IMR-90 (cell line): ENCODE data around the gene CLEC2B. TPM values are rescaled to one million over a fixed set of nuclear protein-coding genes. Genes with fewer than 3 reads are reported as not detected.

Experiments
- ATAC-seq: fragments of 200-7000 bp; cut with Tn5 transposase; 2 replicates; pipeline ENCODE4 v1.9.1; 2020; ENCODE audit warnings: low read depth, mild to moderate bottlenecking, moderate library complexity
- BruUV-seq: library from RNA; stranded (reverse); fragments of 400-500 nt; replicated peaks from 2 replicates; lab custom pipeline; 2021; lab: Mats Ljungman, UMichigan
- CTCF ChIA-PET: fragments of 300-600 bp; formaldehyde crosslinking; extraction: SDS; loops from one replicate; lab custom pipeline; 2021; ENCODE audit warnings: antibody characterized with exemption; lab: Yijun Ruan, JAX
- POLR2A ChIA-PET: fragments of 300-600 bp; sonication (Branson Sonifier 250); formaldehyde crosslinking; loops from one replicate; lab custom pipeline; 2022; ENCODE audit warnings: antibody characterized with exemption; ENCODE audit not compliant: unreplicated experiment; lab: Charles Lee
- DNase-seq: peaks from one replicate; pipeline ENCODE4 v3.0.0; 2013
- H2AFZ ChIP-seq: replicated peaks from 2 replicates; pipeline ENCODE3; 2013; ENCODE audit warnings: low read length, mild to moderate bottlenecking; ENCODE audit not compliant: poor library complexity
- H2AK5ac ChIP-seq: 2 replicates; pipeline ENCODE4 v1.6.1; 2013; ENCODE audit warnings: low read depth, low read length, inconsistent platforms
- H2AK9ac ChIP-seq: replicated peaks from 2 replicates; pipeline ENCODE3; 2013; ENCODE audit warnings: mild to moderate bottlenecking, low read depth, low read length, moderate library complexity; ENCODE audit not compliant: poor library complexity
- H2BK120ac ChIP-seq: 2 replicates; pipeline ENCODE4 v1.6.1; 2013; ENCODE audit warnings: low read depth, low read length, inconsistent platforms
- H2BK15ac ChIP-seq: 3 replicates; pipeline ENCODE4 v1.6.1; 2013; ENCODE audit warnings: low read depth, low read length, inconsistent platforms
- H2BK20ac ChIP-seq: 2 replicates; pipeline ENCODE4 v1.6.1; 2013; ENCODE audit warnings: low read depth, mild to moderate bottlenecking, inconsistent platforms, low read length, moderate library complexity
- H2BK5ac ChIP-seq: 2 replicates; pipeline ENCODE4 v1.6.1; 2013; ENCODE audit warnings: mild to moderate bottlenecking, low read depth, low read length, inconsistent platforms; ENCODE audit not compliant: poor library complexity, severe bottlenecking
- H3K14ac ChIP-seq: replicated peaks from 2 replicates; pipeline ENCODE4 v1.6.1; 2013; ENCODE audit warnings: low read depth, low read length, inconsistent platforms
- H3K18ac ChIP-seq: 2 replicates; pipeline ENCODE4 v1.6.1; 2013; ENCODE audit warnings: low read depth, low read length, control low read depth
- H3K23ac ChIP-seq: 2 replicates; pipeline ENCODE4 v1.6.1; 2013; ENCODE audit warnings: low read depth, low read length, inconsistent platforms
- H3K27ac ChIP-seq: 2 replicates; pipeline ENCODE4 v1.5.1; 2013; ENCODE audit warnings: mild to moderate bottlenecking, control low read depth, low read length; ENCODE audit not compliant: insufficient read depth
- H3K27me3 ChIP-seq: 2 replicates; pipeline ENCODE4 v1.6.1; 2013; ENCODE audit warnings: low read length; ENCODE audit not compliant: control insufficient read depth, insufficient read depth
- H3K36me3 ChIP-seq: 2 replicates; pipeline ENCODE4 v1.6.1; 2013; ENCODE audit warnings: low read length, mixed read lengths; ENCODE audit not compliant: control insufficient read depth, insufficient read depth
- H3K4ac ChIP-seq: 2 replicates; pipeline ENCODE4 v1.6.1; 2013; ENCODE audit warnings: low read depth, low read length, inconsistent platforms
- H3K4me1 ChIP-seq: 2 replicates; pipeline ENCODE4 v1.6.1; 2013; ENCODE audit warnings: low read length, mixed read lengths; ENCODE audit not compliant: control insufficient read depth, insufficient read depth
- H3K4me2 ChIP-seq: 2 replicates; pipeline ENCODE4 v1.6.1; 2013; ENCODE audit warnings: low read depth, mild to moderate bottlenecking, control low read depth, low read length, moderate library complexity
- H3K4me3 ChIP-seq: 2 replicates; pipeline ENCODE4 v1.5.1; 2013; ENCODE audit warnings: low read depth, mild to moderate bottlenecking, control low read depth, low read length, moderate library complexity; ENCODE audit not compliant: insufficient read depth
- H3K56ac ChIP-seq: 2 replicates; pipeline ENCODE4 v1.6.1; 2013; ENCODE audit warnings: low read length, inconsistent platforms; ENCODE audit not compliant: insufficient read depth; ENCODE audit errors: extremely low read depth
- H3K79me1 ChIP-seq, 2 experiments: 2 replicates each; pipeline ENCODE4 v1.6.1; 2013; ENCODE audit warnings: low read length in 2 of 2, inconsistent platforms in 1 of 2, low read depth in 1 of 2
- H3K9ac ChIP-seq: 2 replicates; pipeline ENCODE4 v1.6.1; 2013; ENCODE audit warnings: low read depth, low read length, control low read depth
- H3K9me1 ChIP-seq: 2 replicates; pipeline ENCODE4 v1.6.1; 2013; ENCODE audit warnings: low read length, inconsistent platforms; ENCODE audit not compliant: insufficient read depth
- H3K9me3 ChIP-seq: 2 replicates; pipeline ENCODE4 v1.6.1; 2013; ENCODE audit warnings: low read length; ENCODE audit not compliant: control insufficient read depth, insufficient read depth
- H4K20me1 ChIP-seq: 2 replicates; pipeline ENCODE4 v1.6.1; 2013; ENCODE audit warnings: low read length, inconsistent platforms; ENCODE audit not compliant: insufficient read depth
- H4K5ac ChIP-seq: 2 replicates; pipeline ENCODE4 v1.6.1; 2013; ENCODE audit warnings: mild to moderate bottlenecking, low read depth, low read length, control low read depth
- H4K8ac ChIP-seq, 2 experiments: 2 replicates each; pipeline ENCODE4 v1.6.1; 2013; ENCODE audit warnings: low read depth in 2 of 2, low read length in 2 of 2, control low read depth in 1 of 2, inconsistent platforms in 1 of 2
- H4K91ac ChIP-seq: 2 replicates; pipeline ENCODE4 v1.6.1; 2013; ENCODE audit warnings: low read depth, low read length, inconsistent platforms; ENCODE audit not compliant: insufficient read depth
- MAFK ChIP-seq: IDR thresholded peaks from 2 replicates; pipeline ENCODE4 v1.6.1; 2012; ENCODE audit warnings: low read depth, low read length, improper control_type of control experiment
- RAD21 ChIP-seq: IDR thresholded peaks from 2 replicates; pipeline ENCODE4 v1.6.1; 2012; ENCODE audit warnings: low read length, improper control_type of control experiment
- SMC3 ChIP-seq: fragments of 150-350 bp; IDR thresholded peaks from 2 replicates; pipeline ENCODE4 v1.6.1; 2016; ENCODE audit warnings: low read depth, mild to moderate bottlenecking, antibody characterized with exemption, low read length, moderate library complexity
- WGBS, 2 experiments: methylation state at CpG; one replicate each; pipeline versions ENCODE4 v1.1.5 to v1.1.7; 2013; ENCODE audit warnings: missing lambda C conversion rate in 2 of 2; ENCODE audit not compliant: insufficient read length in 1 of 2; ENCODE audit errors: extremely low coverage in 2 of 2; 5-methylcytosine and 5-hydroxymethylcytosine counted together
- dilution Hi-C: fragments of 300-500 bp; cut with HindIII; formaldehyde crosslinking; loops from one replicate; pipeline ENCODE4 v1.14.3; 2018; ENCODE audit warnings: low sequenced_read_pairs; ENCODE audit not compliant: unreplicated experiment
- in situ Hi-C: fragments of 300-500 bp; cut with MboI; formaldehyde crosslinking; loops from 3 replicates; pipeline ENCODE4 v1.14.3; 2019; ENCODE audit warnings: low sequenced_read_pairs, inconsistent platforms, mixed read lengths
- intact Hi-C: fragments of 100-400 bp; cut with micrococcal nuclease; formaldehyde crosslinking; loops from 2 replicates; pipeline ENCODE4 v1.10.0; 2022
- polyA plus RNA-seq, 3 experiments: library from polyadenylated mRNA; depleted of rRNA; stranded (reverse); fragments of >200 nt; gene quantifications; 2 replicates each; pipeline ENCODE4 v1.2.3, GENCODE V29; 2012; ENCODE audit warnings: low replicate concordance in 1 of 3
- total RNA-seq: library from RNA; depleted of rRNA; stranded (reverse); fragments of >200 nt; gene quantifications from 2 replicates; pipeline ENCODE4 v1.2.3, GENCODE V29; 2012
- TF ChIP-seq, protein P1 (sequence below): conservative IDR thresholded peaks from 2 replicates; pipeline ENCODE4 v1.5.1; 2012; ENCODE audit warnings: mild to moderate bottlenecking, low read depth, low read length, improper control_type of control experiment

CLEC2B gene
- total and polyA plus RNA-seq, 2 of the 4 experiments (the other 2 are of a cell fraction), result 0.18 to 0.31 TPM

GRCh38 chr12:9813821-9814798, 55.0 kb downstream of the CLEC2B start:
- dilution Hi-C loops, result no loop called here
- Histone ChIP-seq H4K5ac (no peak overlapping the region), H4K91ac (no peak overlapping the region), H3K79me1 (no peaks in the 10 kb centered on the region), H3K14ac (no peak overlapping the region), H3K4ac (no peak overlapping the region), H2AK9ac (peak overlapping the region; percentile 80), H3K4me1 (no peaks in the 10 kb centered on the region), H2AK5ac (no peak overlapping the region), H2AFZ (peak overlapping the region; percentile 85), H2BK15ac (no peak overlapping the region), H4K20me1 (no peaks in the 10 kb centered on the region), H2BK120ac (no peak overlapping the region), H3K9me3 (no peaks in the 10 kb centered on the region), H2BK20ac (no peak overlapping the region), H2BK5ac (no peak overlapping the region), H4K8ac (no peak overlapping the region), H3K56ac (no peak overlapping the region), H3K4me2 (peak overlapping the region; percentile 56), H3K27ac (no peak overlapping the region), H3K27me3 (peaks cover 11% of the 10 kb centered on the region), H3K23ac (no peak overlapping the region), H3K18ac (no peak overlapping the region), H3K4me3 (no peak overlapping the region; the same call in 1 of the 2 replicates), H3K9me1 (no peaks in the 10 kb centered on the region), H3K36me3 (no peaks in the 10 kb centered on the region), H3K9ac (no peak overlapping the region)
- TF ChIP-seq, protein P1, sequence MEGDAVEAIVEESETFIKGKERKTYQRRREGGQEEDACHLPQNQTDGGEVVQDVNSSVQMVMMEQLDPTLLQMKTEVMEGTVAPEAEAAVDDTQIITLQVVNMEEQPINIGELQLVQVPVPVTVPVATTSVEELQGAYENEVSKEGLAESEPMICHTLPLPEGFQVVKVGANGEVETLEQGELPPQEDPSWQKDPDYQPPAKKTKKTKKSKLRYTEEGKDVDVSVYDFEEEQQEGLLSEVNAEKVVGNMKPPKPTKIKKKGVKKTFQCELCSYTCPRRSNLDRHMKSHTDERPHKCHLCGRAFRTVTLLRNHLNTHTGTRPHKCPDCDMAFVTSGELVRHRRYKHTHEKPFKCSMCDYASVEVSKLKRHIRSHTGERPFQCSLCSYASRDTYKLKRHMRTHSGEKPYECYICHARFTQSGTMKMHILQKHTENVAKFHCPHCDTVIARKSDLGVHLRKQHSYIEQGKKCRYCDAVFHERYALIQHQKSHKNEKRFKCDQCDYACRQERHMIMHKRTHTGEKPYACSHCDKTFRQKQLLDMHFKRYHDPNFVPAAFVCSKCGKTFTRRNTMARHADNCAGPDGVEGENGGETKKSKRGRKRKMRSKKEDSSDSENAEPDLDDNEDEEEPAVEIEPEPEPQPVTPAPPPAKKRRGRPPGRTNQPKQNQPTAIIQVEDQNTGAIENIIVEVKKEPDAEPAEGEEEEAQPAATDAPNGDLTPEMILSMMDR, result peak; percentile 78
- TF ChIP-seq MAFK (no peak), RAD21 (peak; percentile 71), SMC3 (peak; percentile 57)
- intact Hi-C loops, result loop anchor here (1.0 to 2.0 kb wide), 3 partner anchors 64 to 327 kb away; no protein-coding TSS in a partner anchor
- ChIA-PET CTCF (interaction anchor here (0.6 to 1.5 kb wide), 12 partner anchors 16 to 526 kb away, joined by 3 to 6 read pairs (median 4); partner anchors contain the start of gene CLEC12B), POLR2A (no interaction called here)
- WGBS, 2 experiments, result 100% methylated on average over 1 of the region's 32 CpGs; no CpG with 5 or more reads in 1 of the 2 experiments
- BruUV-seq, result no TSS peak
- DNase-seq, result peak; percentile 17
- in situ Hi-C loops, result loop anchor here (10.0 kb wide), 1 partner anchor 111 kb away; no protein-coding TSS in a partner anchor
- ATAC-seq, result peak; percentile 100
